PC-9 (cell line): ENCODE measurements around the gene TBC1D16. TPM values are rescaled to one million over a fixed set of nuclear protein-coding genes. Genes with fewer than 3 reads are reported as not detected.
A peak's percentile ranks its signal among the peaks of the same experiment; 100 is the strongest.

Experiments
- BruUV-seq: library from RNA; stranded (reverse); fragments of 400-500 nt; replicated peaks from 2 replicates; lab custom pipeline; 2021; lab: Mats Ljungman, UMichigan
- CTCF ChIA-PET: fragments of 300-600 bp; sonication (Branson Sonifier 250); formaldehyde crosslinking; loops from one replicate; lab custom pipeline; 2022; ENCODE audit warnings: antibody characterized with exemption; lab: Charles Lee
- POLR2A ChIA-PET: fragments of 300-600 bp; sonication (Branson Sonifier 250); formaldehyde crosslinking; loops from one replicate; lab custom pipeline; 2022; ENCODE audit warnings: antibody characterized with exemption; ENCODE audit not compliant: unreplicated experiment; lab: Charles Lee
- DNase-seq, 2 experiments: peaks; one replicate each; pipeline versions ENCODE4 v3.0.0 to v3.0.0-alpha.2; 2015 to 2022; ENCODE audit warnings: mixed read lengths in 1 of 2
- H2AFZ ChIP-seq: fragments of 200-600 bp; sonication (generic); 2 replicates; pipeline ENCODE4 v1.8.1; 2017; ENCODE audit warnings: antibody characterized with exemption
- H3F3A ChIP-seq: fragments of 200-600 bp; sonication (generic); 2 replicates; pipeline ENCODE4 v1.8.1; 2017; ENCODE audit warnings: antibody characterized with exemption, mild to moderate bottlenecking, low read depth; ENCODE audit not compliant: insufficient read depth
- H3K27ac ChIP-seq: fragments of 200-600 bp; sonication (generic); 2 replicates; pipeline ENCODE4 v1.6.1; 2016; ENCODE audit warnings: mixed run types
- H3K27me3 ChIP-seq: fragments of 200-600 bp; sonication (generic); 2 replicates; pipeline ENCODE4 v1.6.1; 2016; ENCODE audit warnings: low read depth, mixed run types; ENCODE audit not compliant: insufficient read depth
- H3K36me3 ChIP-seq: fragments of 200-600 bp; sonication (generic); 2 replicates; pipeline ENCODE4 v1.6.1; 2016; ENCODE audit warnings: low read depth, mixed run types
- H3K4me1 ChIP-seq: fragments of 200-600 bp; sonication (generic); replicated peaks from 2 replicates; pipeline ENCODE4 v1.6.1; 2016; ENCODE audit warnings: mixed run types; ENCODE audit not compliant: insufficient read depth
- H3K4me2 ChIP-seq: fragments of 200-600 bp; sonication (generic); 2 replicates; pipeline ENCODE4 v1.6.1; 2017; ENCODE audit warnings: mixed run types
- H3K4me3 ChIP-seq: fragments of 200-600 bp; sonication (generic); 2 replicates; pipeline ENCODE4 v1.6.1; 2016; ENCODE audit warnings: mixed run types
- H3K79me2 ChIP-seq: fragments of 200-600 bp; sonication (generic); 2 replicates; pipeline ENCODE4 v1.6.1; 2017; ENCODE audit warnings: low read depth, mixed run types
- H3K9me2 ChIP-seq: fragments of 200-600 bp; sonication (generic); 2 replicates; pipeline ENCODE4 v1.8.1; 2017; ENCODE audit warnings: mild to moderate bottlenecking; ENCODE audit not compliant: insufficient read depth
- H3K9me3 ChIP-seq: fragments of 200-600 bp; sonication (generic); 2 replicates; pipeline ENCODE4 v1.8.1; 2016; ENCODE audit warnings: low read depth; ENCODE audit not compliant: insufficient read depth
- H4K20me1 ChIP-seq: fragments of 200-600 bp; sonication (generic); 2 replicates; pipeline ENCODE4 v1.8.1; 2017; ENCODE audit not compliant: insufficient read depth
- CTCF ChIP-seq: fragments of 200-600 bp; sonication (generic); conservative IDR thresholded peaks from 2 replicates; pipeline ENCODE4 v1.6.1; 2017; ENCODE audit warnings: mixed run types, antibody characterized with exemption, mild to moderate bottlenecking, moderate library complexity
- EZH2 ChIP-seq: fragments of 200-600 bp; sonication (generic); IDR thresholded peaks from 2 replicates; pipeline ENCODE4 v1.8.0; 2017; ENCODE audit warnings: antibody characterized with exemption, low read depth
- intact Hi-C: fragments of 100-400 bp; cut with micrococcal nuclease; formaldehyde crosslinking; loops from one replicate; pipeline ENCODE4 v1.10.0; 2022; ENCODE audit not compliant: unreplicated experiment
- total RNA-seq: library from RNA; stranded (reverse); gene quantifications from 2 replicates; pipeline ENCODE4 v1.2.3, GENCODE V29; 2021

The TBC1D16 gene
- total RNA-seq, 1 experiment from 2014 or later: 41.7 TPM

- Histone ChIP-seq H3K27me3 (no peaks in the 10 kb centered on the region), H3K9me2 (no peaks in the 10 kb centered on the region), H3F3A (no peaks in the 10 kb centered on the region), H3K36me3 (no peaks in the 10 kb centered on the region), H4K20me1 (no peaks in the 10 kb centered on the region), H3K27ac (no peak overlapping the region), H3K79me2 (no peaks in the 10 kb centered on the region), H3K4me1 (no peaks in the 10 kb centered on the region), H2AFZ (no peak overlapping the region), H3K4me3 (no peak overlapping the region), H3K4me2 (no peak overlapping the region), H3K9me3 (no peaks in the 10 kb centered on the region)
- TF ChIP-seq EZH2: no peak
- TF ChIP-seq CTCF: no peak
- ChIA-PET CTCF (interaction anchor here (0.6 kb wide), 1 partner anchor 386 kb away, joined by 3 read pairs; no protein-coding TSS in a partner anchor), POLR2A (interaction anchor here (0.6 kb wide), 1 partner anchor 187 kb away, joined by 12 read pairs; no protein-coding TSS in a partner anchor)
- BruUV-seq: no TSS peak
- intact Hi-C loops: no loop called here
- peak in 1 of 2 experiments; percentile 40 for DNase-seq
Observed at GRCh38 chr17:80068301-80069222, 32.9 kb upstream of the TBC1D16 start.

GRCh38 chr17:80067393-80067986 is 31.8 kb upstream of the TBC1D16 start:
- ChIA-PET CTCF (no interaction called here), POLR2A (no interaction called here)
- H3K36me3 ChIP-seq: no peaks in the 10 kb centered on the region
- BruUV-seq: no TSS peak
- no peaks in the 10 kb centered on the region for H3K79me2 ChIP-seq
- no peak overlapping the region for H3K4me3 ChIP-seq
- H3K27ac ChIP-seq: no peak overlapping the region
- no peak for TF ChIP-seq EZH2
- no peak for TF ChIP-seq CTCF
- no peaks in the 10 kb centered on the region for H3K27me3 ChIP-seq
- no peak overlapping the region for H2AFZ ChIP-seq
- no peaks in the 10 kb centered on the region for H3F3A ChIP-seq
- H3K4me2 ChIP-seq: no peak overlapping the region
- H3K9me2 ChIP-seq: no peaks in the 10 kb centered on the region
- intact Hi-C loops: no loop called here
- DNase-seq: no peak
- no peaks in the 10 kb centered on the region for H4K20me1 ChIP-seq
- no peaks in the 10 kb centered on the region for H3K4me1 ChIP-seq
- H3K9me3 ChIP-seq: no peaks in the 10 kb centered on the region

DNA sequence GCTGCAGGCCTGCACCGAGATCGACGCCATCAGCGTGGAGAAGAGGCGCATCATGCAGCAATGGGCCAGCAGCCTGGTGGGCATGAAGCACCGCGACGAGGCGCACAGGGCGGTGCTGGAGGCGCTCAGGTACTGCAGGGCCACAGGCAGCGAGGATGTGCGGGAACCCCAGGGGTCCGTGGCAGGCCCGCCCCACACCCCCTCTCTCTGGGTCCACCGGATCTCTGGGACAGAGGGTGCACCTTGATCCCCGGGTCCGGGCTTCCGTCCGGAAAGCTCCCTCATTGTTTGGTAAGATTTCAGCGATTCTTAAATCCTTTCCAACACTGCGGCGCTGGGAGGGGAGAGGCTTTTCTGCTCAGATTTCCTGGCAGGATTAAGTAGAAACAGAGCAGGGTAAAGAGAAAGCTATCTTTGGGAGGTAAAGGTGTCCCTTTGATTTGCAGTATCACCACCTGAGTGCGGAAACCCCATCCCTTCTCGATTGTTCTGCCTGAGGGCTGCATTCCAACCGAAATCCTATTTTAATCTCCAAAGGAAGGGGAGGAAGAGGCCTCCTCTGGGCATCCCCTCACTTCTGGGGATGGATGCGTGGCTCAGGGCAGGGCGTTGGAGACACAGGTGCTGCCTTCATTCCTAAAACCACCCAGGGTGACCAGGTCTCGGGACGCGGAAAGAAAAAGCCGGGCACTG is 30.0 kb upstream of the TBC1D16 start:
- Histone ChIP-seq H3F3A (no peaks in the 10 kb centered on the region), H4K20me1 (no peaks in the 10 kb centered on the region), H3K4me3 (no peak overlapping the region), H3K36me3 (no peaks in the 10 kb centered on the region), H3K4me1 (no peaks in the 10 kb centered on the region), H3K9me3 (no peaks in the 10 kb centered on the region), H3K9me2 (no peaks in the 10 kb centered on the region), H3K27ac (no peak overlapping the region), H3K79me2 (no peaks in the 10 kb centered on the region), H3K4me2 (no peak overlapping the region), H2AFZ (no peak overlapping the region), H3K27me3 (no peaks in the 10 kb centered on the region)
- ChIA-PET CTCF (no interaction called here), POLR2A (interaction anchor here (0.6 kb wide), 1 partner anchor 389 kb away, joined by 3 read pairs; no protein-coding TSS in a partner anchor)
- no peak for TF ChIP-seq EZH2
- no peak for TF ChIP-seq CTCF
- no TSS peak for BruUV-seq
- intact Hi-C loops: no loop called here
- DNase-seq: no peak
